Gastroesophageal sphincter (tissue), 4 donors: ENCODE measurements around the gene PLEKHG2. TPM values are rescaled to one million over a fixed set of nuclear protein-coding genes. Genes with fewer than 3 reads are reported as not detected.

ENCODE experiments used
- ATAC-seq: fragments of 150-250 bp; one replicate; pipeline ENCODE4 v1.9.1; 2016; ENCODE audit warnings: mild to moderate bottlenecking, moderate library complexity
- H3K27ac ChIP-seq, 4 donors: fragments of 200-600 bp; sonication (generic) in 3 of 4; 1 replicate in 3 of 4; 2 replicates in 1 of 4; pipeline ENCODE4 v1.5.1; 2016 to 2019
- H3K27me3 ChIP-seq: fragments of 200-600 bp; sonication (generic); one replicate; pipeline ENCODE4 v1.5.1; 2019
- H3K36me3 ChIP-seq, 2 donors: fragments of 200-600 bp; sonication (generic); one replicate each; pipeline ENCODE4 v1.5.1; 2019; ENCODE audit warnings: control low read depth in 1 of 2
- H3K4me1 ChIP-seq, 3 donors: fragments of 200-600 bp; sonication (generic); 1 replicate in 2 of 3; 2 replicates in 1 of 3; pipeline ENCODE4 v1.5.1; 2016 to 2019; ENCODE audit warnings: control low read depth in 2 of 3
- H3K4me3 ChIP-seq, 2 donors: fragments of 200-600 bp; sonication (generic); one replicate each; pipeline ENCODE4 v1.5.1; 2019; ENCODE audit warnings: mild to moderate bottlenecking in 1 of 2, moderate library complexity in 1 of 2
- H3K9me3 ChIP-seq, 3 donors: fragments of 200-600 bp; sonication (generic); one replicate each; pipeline ENCODE4 v1.5.1; 2017 to 2019; ENCODE audit warnings: control low read depth in 2 of 3
- EP300 ChIP-seq: sonication (generic); formaldehyde crosslinking; IDR thresholded peaks from one replicate; pipeline ENCODE4 v1.6.1; 2017; ENCODE audit warnings: antibody characterized with exemption, mild to moderate bottlenecking
- POLR2A ChIP-seq, 2 donors: fragments of 450-650 bp; IDR thresholded peaks; one replicate each; pipeline ENCODE4 v1.6.1; 2017; ENCODE audit warnings: antibody characterized with exemption in 2 of 2, mild to moderate bottlenecking in 2 of 2, moderate library complexity in 1 of 2
- POLR2AphosphoS5 ChIP-seq: sonication (generic); formaldehyde crosslinking; IDR thresholded peaks from one replicate; pipeline ENCODE4 v1.6.1; 2017; ENCODE audit warnings: antibody characterized with exemption
- WGBS, 2 donors: methylation state at CpG; one replicate each; pipeline ENCODE4 v1.1.5; 2018; ENCODE audit warnings: low coverage in 1 of 2; 5-methylcytosine and 5-hydroxymethylcytosine counted together
- total RNA-seq, 4 donors: library from RNA; depleted of rRNA; stranded (reverse); fragments of >200 nt; gene quantifications; one replicate each; pipeline ENCODE4 v1.1.0, GENCODE V29; 2016
- TF ChIP-seq, protein P1 (sequence below), 4 experiments: fragments of 200-600 bp in 2 of 4; fragments of 450-650 bp in 2 of 4; sonication (generic) in 1 of 4; IDR thresholded peaks; one replicate each; pipeline ENCODE4 v1.5.1; 2017 to 2019; ENCODE audit warnings: antibody characterized with exemption in 4 of 4, mild to moderate bottlenecking in 2 of 4, moderate library complexity in 2 of 4

Gene PLEKHG2
- total RNA-seq, 4 donors from 2014 or later, result 19.5 to 35.3 (median 23.4) TPM

DNA sequence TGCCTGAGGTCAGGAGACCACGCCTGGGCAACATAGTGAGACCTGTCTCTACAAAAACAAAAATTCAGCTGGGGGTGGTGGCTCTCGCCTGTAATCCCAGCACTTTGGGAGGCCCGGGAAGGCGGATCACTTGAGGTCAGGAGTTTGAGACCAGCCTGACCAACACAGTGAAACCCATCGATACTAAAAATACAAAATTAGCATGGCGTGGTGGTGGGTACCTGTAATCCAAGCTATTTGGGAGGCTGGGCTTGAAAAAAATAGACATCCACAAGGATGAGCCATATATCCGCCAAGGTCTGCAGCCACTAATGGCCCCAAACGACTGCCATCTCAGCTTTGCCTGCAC lies 20.2 kb downstream of the PLEKHG2 start:
- whole genome bisulfite sequencing, 2 donors, result 75 to 89% methylated on average over 2 to 7 of the region's 8 CpGs
- Histone ChIP-seq H3K4me1 (peaks cover 7 to 63% (median 37%) of the 10 kb centered on the region in 3 donors), H3K9me3 (no peaks in the 10 kb centered on the region), H3K27ac (no peak overlapping the region), H3K27me3 (no peaks in the 10 kb centered on the region), H3K4me3 (no peak overlapping the region), H3K36me3 (peaks cover 0 to 41% of the 10 kb centered on the region in 2 donors)
- TF ChIP-seq, protein P1, sequence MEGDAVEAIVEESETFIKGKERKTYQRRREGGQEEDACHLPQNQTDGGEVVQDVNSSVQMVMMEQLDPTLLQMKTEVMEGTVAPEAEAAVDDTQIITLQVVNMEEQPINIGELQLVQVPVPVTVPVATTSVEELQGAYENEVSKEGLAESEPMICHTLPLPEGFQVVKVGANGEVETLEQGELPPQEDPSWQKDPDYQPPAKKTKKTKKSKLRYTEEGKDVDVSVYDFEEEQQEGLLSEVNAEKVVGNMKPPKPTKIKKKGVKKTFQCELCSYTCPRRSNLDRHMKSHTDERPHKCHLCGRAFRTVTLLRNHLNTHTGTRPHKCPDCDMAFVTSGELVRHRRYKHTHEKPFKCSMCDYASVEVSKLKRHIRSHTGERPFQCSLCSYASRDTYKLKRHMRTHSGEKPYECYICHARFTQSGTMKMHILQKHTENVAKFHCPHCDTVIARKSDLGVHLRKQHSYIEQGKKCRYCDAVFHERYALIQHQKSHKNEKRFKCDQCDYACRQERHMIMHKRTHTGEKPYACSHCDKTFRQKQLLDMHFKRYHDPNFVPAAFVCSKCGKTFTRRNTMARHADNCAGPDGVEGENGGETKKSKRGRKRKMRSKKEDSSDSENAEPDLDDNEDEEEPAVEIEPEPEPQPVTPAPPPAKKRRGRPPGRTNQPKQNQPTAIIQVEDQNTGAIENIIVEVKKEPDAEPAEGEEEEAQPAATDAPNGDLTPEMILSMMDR (IDR thresholded peaks at IDR 0.05), result no peak
- TF ChIP-seq EP300, result no peak
- TF ChIP-seq POLR2A (IDR thresholded peaks at IDR 0.05), result no peak
- TF ChIP-seq POLR2AphosphoS5, result no peak
- no peak for ATAC-seq

DNA sequence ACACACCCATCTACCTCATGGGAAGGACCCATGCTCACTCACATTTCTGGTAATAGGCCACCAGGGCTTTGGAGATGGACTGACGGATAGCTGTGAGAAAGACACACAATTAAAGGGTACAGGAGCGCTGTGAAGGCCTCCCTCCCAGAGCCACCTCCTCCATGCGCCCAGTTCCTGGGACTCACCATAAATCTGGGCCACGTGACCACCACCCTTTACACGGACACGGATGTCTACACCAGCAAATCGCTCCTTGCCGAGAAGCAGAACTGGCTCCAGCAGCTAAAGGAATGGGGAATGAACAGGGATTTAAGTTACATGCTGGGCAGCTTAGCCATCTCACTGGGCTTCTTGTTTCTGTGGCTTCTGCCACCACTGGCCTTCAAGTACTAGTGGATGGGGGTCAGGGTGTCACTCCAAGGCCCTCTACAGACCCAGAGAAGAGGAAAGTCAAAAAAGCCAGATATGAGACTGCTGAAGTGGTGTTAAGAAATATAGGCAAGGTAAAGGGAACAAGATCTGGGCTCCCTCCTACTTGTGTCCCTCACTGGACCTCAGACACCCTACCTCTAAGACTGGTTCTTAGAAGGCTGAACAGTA lies 21.1 kb downstream of the PLEKHG2 start:
- H3K4me3 ChIP-seq, result no peak overlapping the region
- WGBS, 2 donors, result 73% methylated on average over 3 of the region's 8 CpGs; no CpG with 5 or more reads in 1 of the 2 donors
- H3K27ac ChIP-seq, result peak overlapping the region in 2 of 4 donors; percentile 91 to 92
- no peak for TF ChIP-seq POLR2AphosphoS5
- TF ChIP-seq EP300, result no peak
- TF ChIP-seq, protein P1 (IDR thresholded peaks at IDR 0.05), result no peak
- no peak for TF ChIP-seq POLR2A (IDR thresholded peaks at IDR 0.05)
- no peaks in the 10 kb centered on the region for H3K27me3 ChIP-seq
- H3K36me3 ChIP-seq, result peaks cover 0 to 41% of the 10 kb centered on the region in 2 donors
- ATAC-seq, result no peak
- H3K9me3 ChIP-seq, result no peaks in the 10 kb centered on the region
- H3K4me1 ChIP-seq, result peaks cover 7 to 54% (median 28%) of the 10 kb centered on the region in 3 donors

DNA sequence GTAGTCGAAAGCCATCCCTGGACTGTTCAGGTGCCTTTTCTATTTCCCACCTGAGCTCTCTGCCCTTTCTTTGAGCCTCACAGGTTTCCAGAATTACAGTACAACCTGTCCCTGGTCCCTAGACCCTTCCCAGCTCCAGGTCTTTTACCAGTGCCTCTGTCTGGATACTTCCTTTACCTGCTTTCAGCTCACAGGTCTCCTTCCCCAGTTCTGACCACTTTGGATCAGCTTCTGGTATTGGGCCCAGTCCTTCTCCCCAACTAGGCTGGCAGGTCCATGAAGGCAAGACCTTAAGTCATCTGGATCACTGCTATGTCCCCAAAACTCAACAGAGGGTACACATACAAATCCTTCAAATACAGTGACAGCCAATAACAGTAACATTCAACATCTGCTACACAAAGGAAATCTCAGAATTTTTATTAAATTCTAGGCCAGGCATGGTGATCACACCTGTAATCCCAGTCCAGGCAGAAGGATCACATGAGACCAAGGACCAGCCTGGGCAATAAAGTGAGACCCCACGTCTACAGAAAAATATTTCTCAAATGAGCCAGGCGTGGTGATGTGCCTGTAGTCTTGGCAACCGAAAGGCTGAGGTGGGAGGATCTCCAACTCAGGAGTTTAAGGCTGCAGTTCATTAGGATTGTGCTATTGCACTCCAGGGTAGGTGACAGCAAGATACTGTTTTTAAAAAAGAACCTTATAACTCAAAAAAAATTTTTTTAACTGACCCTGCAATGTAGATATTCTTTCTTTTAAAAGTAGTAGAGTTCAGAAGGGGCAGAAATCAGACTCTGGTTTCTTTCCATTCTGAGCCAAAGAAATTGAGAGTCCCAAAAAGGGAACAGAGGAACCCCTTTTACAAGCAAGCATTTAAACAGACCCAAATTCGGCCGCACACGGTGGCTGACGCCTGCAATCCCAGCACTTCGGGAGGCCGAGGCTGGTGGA lies 21.9 kb downstream of the PLEKHG2 start:
- H3K36me3 ChIP-seq, result peaks cover 0 to 41% of the 10 kb centered on the region in 2 donors
- no peaks in the 10 kb centered on the region for H3K9me3 ChIP-seq
- TF ChIP-seq POLR2AphosphoS5, result no peak
- no peak for TF ChIP-seq EP300
- no peak for TF ChIP-seq POLR2A (IDR thresholded peaks at IDR 0.05)
- TF ChIP-seq, protein P1 (IDR thresholded peaks at IDR 0.05), result no peak
- peak overlapping the region in 1 of 2 donors; percentile 80 for H3K4me3 ChIP-seq
- H3K4me1 ChIP-seq, result peaks cover 4 to 45% (median 20%) of the 10 kb centered on the region in 3 donors
- peak overlapping the region in 3 of 4 donors; percentile 25 to 92 (median 91) for H3K27ac ChIP-seq
- 45 to 66% methylated on average over 9 to 10 of the region's 10 CpGs for WGBS, 2 donors
- ATAC-seq, result no peak
- no peaks in the 10 kb centered on the region for H3K27me3 ChIP-seq

DNA sequence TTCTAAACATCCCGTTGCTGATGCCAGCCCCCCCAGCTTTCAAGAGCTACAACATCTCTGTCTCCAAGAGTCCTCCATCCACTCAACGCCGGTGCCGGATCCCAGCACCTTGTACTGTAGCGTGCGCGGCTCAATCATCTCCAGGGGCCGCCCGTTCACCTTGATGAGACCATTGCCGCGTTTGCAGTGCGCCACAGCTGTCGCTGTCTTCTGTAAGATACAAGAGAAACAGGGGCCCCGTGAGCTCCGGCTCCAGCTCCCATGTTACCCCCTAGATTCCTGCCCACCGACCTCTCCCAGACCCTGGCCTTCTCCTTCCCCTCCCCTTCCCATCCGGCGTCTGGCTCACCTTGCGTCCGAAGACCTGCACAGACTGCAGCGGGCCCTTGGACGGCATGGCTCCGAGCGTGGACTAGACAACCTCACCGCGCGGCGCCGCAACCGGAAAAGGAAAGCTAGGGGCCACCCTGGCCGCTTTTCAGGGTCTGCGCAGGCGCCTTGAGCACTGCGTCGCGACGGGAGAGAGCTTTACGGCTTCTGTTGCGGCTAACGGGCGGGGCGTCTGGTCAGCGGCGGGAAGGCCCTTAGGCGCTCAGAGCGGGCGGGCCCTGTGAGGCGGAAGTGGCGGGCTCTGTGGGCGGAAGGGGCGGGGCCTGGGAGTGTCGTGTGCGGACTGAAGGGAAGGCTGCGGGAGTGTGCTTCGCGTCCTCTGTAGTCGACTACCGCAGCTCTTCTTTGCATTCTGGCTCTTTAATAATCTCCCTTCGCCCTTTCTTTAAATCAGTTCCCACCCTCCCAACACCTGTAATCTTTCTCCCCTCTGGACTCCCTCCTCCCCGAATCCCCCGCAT lies 23.3 kb downstream of the PLEKHG2 start, which contains the start of gene RPS16:
TSS of gene RPS16 (minus strand) at position 451 of the 851 bp plus-strand sequence. CDS start at position 397, 54 bp downstream.
- TF ChIP-seq POLR2AphosphoS5 (peak; percentile 100), POLR2A (IDR thresholded peaks at IDR 0.05) (peak; percentile 96 to 97), EP300 (no peak)
- TF ChIP-seq, protein P1 (IDR thresholded peaks at IDR 0.05), result peak in 2 of 4 experiments; percentile 29 to 34

More for the DNA sequence above, 23.3 kb downstream of the PLEKHG2 start, which contains the start of gene RPS16:
- 0 to 1% methylated on average over 15 to 16 of the region's 61 CpGs for WGBS, 2 donors
- Histone ChIP-seq H3K9me3 (no peaks in the 10 kb centered on the region), H3K4me1 (peaks cover 4 to 47% (median 18%) of the 10 kb centered on the region in 3 donors), H3K27me3 (no peaks in the 10 kb centered on the region), H3K27ac (peak within 1 kb of the TSS; percentile 63 to 92 (median 90)), H3K4me3 (peak within 1 kb of the TSS; percentile 51 to 80), H3K36me3 (peaks cover 0 to 41% of the 10 kb centered on the region in 2 donors)
- ATAC-seq, result peak; percentile 98
